Measurements from ENCODE around the gene MRPL23.
"Not testable (repeated sequence)": the region's sequence is repeated elsewhere in the genome, so short reads cannot be mapped to it uniquely, and the experiment has no call there.

GRCh38 chr11:1939788-1940187 lies 7.3 kb upstream of the MRPL23 start:
- not testable (repeated sequence) for TF ChIP-seq CTCF (IDR thresholded peaks at IDR 0.05; ENCODE audit: low read depth, low read length, missing input control); GABPA (IDR thresholded peaks at IDR 0.05 in 1 of 2, conservative IDR thresholded peaks at IDR 0.05 in 1 of 2); SP1 (IDR thresholded peaks at IDR 0.05); ATF3 (IDR thresholded peaks at IDR 0.05); ZBTB33 (IDR thresholded peaks at IDR 0.05); JUND (IDR thresholded peaks at IDR 0.05); REST (IDR thresholded peaks at IDR 0.05); YY1 (IDR thresholded peaks at IDR 0.05); RXRA (IDR thresholded peaks at IDR 0.05)

All from liver (tissue), 3 donors.